Natural killer cell (primary cell): ENCODE data around the gene TRAPPC2L. TPM values are rescaled to one million over a fixed set of nuclear protein-coding genes. Genes with fewer than 3 reads are reported as not detected.

ENCODE experiments used
- ATAC-seq, 3 donors: fragments of 150-1000 bp in 2 of 3; fragments of 200-7000 bp in 1 of 3; cut with Tn5 transposase; 1 replicate in 1 of 3; 2 replicates in 2 of 3; pipeline ENCODE4 v1.10.0; 2021; ENCODE audit warnings: mild to moderate bottlenecking in 2 of 3, moderate library complexity in 2 of 3
- DNase-seq, 2 donors: peaks; one replicate each; pipeline versions ENCODE4 v3.0.0 to v3.0.0-alpha.2; 2013 to 2021; ENCODE audit warnings: mixed read lengths in 1 of 2
- H3K27ac ChIP-seq: one replicate; pipeline ENCODE4 v1.5.1; 2013; ENCODE audit warnings: mild to moderate bottlenecking, low read length
- H3K27me3 ChIP-seq: one replicate; pipeline ENCODE4 v1.6.1; 2013; ENCODE audit warnings: low read length; ENCODE audit not compliant: control insufficient read depth, insufficient read depth
- H3K36me3 ChIP-seq: one replicate; pipeline ENCODE4 v1.6.1; 2013; ENCODE audit warnings: low read length; ENCODE audit not compliant: control insufficient read depth, insufficient read depth
- H3K4me1 ChIP-seq: one replicate; pipeline ENCODE4 v1.6.1; 2013; ENCODE audit warnings: low read length; ENCODE audit not compliant: control insufficient read depth, insufficient read depth
- H3K4me3 ChIP-seq: one replicate; pipeline ENCODE4 v1.5.1; 2013; ENCODE audit warnings: low read length
- H3K9me3 ChIP-seq: one replicate; pipeline ENCODE4 v1.6.1; 2013; ENCODE audit warnings: low read length; ENCODE audit not compliant: control insufficient read depth, insufficient read depth
- H3K27ac Mint-ChIP-seq, 2 donors: one replicate each; pipeline ENCODE4 v1.8.0; 2022; ENCODE audit warnings: mild to moderate bottlenecking in 2 of 2, mixed read lengths in 2 of 2, moderate library complexity in 1 of 2
- H3K27me3 Mint-ChIP-seq, 2 donors: one replicate each; pipeline ENCODE4 v1.8.0; 2022; ENCODE audit warnings: low read depth in 2 of 2, mixed read lengths in 2 of 2
- H3K36me3 Mint-ChIP-seq: one replicate; pipeline ENCODE4 v1.8.0; 2022; ENCODE audit warnings: mixed read lengths
- H3K4me1 Mint-ChIP-seq, 2 donors: one replicate each; pipeline ENCODE4 v1.8.0; 2022; ENCODE audit warnings: mixed read lengths in 2 of 2
- H3K4me3 Mint-ChIP-seq: one replicate; pipeline ENCODE4 v1.8.0; 2022; ENCODE audit warnings: mild to moderate bottlenecking, moderate library complexity, mixed read lengths
- H3K9me3 Mint-ChIP-seq, 2 donors: one replicate each; pipeline ENCODE4 v1.8.0; 2022; ENCODE audit warnings: mixed read lengths in 2 of 2
- WGBS: methylation state at CpG from one replicate; pipeline ENCODE4 v1.1.7; 2013; ENCODE audit warnings: missing lambda C conversion rate; ENCODE audit not compliant: insufficient coverage; 5-methylcytosine and 5-hydroxymethylcytosine counted together
- intact Hi-C: fragments of 100-400 bp; cut with micrococcal nuclease; formaldehyde crosslinking; loops from one replicate; pipeline ENCODE4 v1.14.2; 2022
- total RNA-seq, 4 donors: library from RNA; stranded (reverse); fragments of 120-200 nt in 1 of 4; gene quantifications; one replicate each; pipeline versions ENCODE4 v1.2.3 to v1.2.4, GENCODE V29; 2013 to 2022
- TF ChIP-seq, protein P1 (sequence below): fragments of 200-600 bp; IDR thresholded peaks from one replicate; pipeline ENCODE4 v1.8.0; 2022; ENCODE audit warnings: antibody characterized with exemption

TRAPPC2L gene
- total RNA-seq, 3 donors from 2014 or later (not counting 1 experiment from before 2014, with no cell fraction given), result 31.9 to 39.0 (median 36.2) TPM

- H3K4me3 Mint-ChIP-seq, result no peak overlapping the region
- peaks cover 0 to 6% of the 10 kb centered on the region in 2 donors for H3K4me1 Mint-ChIP-seq
- no peak overlapping the region for H3K4me3 ChIP-seq
- no peaks in the 10 kb centered on the region for H3K27me3 Mint-ChIP-seq
- 92% methylated on average over 28 of the region's 28 CpGs for WGBS
- peaks cover 5% of the 10 kb centered on the region for H3K4me1 ChIP-seq
- H3K27ac ChIP-seq, result no peak overlapping the region
- intact Hi-C loops, result no loop called here
- no peaks in the 10 kb centered on the region for H3K9me3 Mint-ChIP-seq
- no peaks in the 10 kb centered on the region for H3K9me3 ChIP-seq
- H3K27ac Mint-ChIP-seq, result no peak overlapping the region
- no peaks in the 10 kb centered on the region for H3K36me3 Mint-ChIP-seq
- H3K27me3 ChIP-seq, result no peaks in the 10 kb centered on the region
- DNase-seq (no peak), ATAC-seq (no peak)
- H3K36me3 ChIP-seq, result no peaks in the 10 kb centered on the region
- TF ChIP-seq, protein P1, sequence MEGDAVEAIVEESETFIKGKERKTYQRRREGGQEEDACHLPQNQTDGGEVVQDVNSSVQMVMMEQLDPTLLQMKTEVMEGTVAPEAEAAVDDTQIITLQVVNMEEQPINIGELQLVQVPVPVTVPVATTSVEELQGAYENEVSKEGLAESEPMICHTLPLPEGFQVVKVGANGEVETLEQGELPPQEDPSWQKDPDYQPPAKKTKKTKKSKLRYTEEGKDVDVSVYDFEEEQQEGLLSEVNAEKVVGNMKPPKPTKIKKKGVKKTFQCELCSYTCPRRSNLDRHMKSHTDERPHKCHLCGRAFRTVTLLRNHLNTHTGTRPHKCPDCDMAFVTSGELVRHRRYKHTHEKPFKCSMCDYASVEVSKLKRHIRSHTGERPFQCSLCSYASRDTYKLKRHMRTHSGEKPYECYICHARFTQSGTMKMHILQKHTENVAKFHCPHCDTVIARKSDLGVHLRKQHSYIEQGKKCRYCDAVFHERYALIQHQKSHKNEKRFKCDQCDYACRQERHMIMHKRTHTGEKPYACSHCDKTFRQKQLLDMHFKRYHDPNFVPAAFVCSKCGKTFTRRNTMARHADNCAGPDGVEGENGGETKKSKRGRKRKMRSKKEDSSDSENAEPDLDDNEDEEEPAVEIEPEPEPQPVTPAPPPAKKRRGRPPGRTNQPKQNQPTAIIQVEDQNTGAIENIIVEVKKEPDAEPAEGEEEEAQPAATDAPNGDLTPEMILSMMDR, result no peak
Measured at GRCh38 chr16:88885693-88886280, 28.9 kb downstream of the TRAPPC2L start.

DNA sequence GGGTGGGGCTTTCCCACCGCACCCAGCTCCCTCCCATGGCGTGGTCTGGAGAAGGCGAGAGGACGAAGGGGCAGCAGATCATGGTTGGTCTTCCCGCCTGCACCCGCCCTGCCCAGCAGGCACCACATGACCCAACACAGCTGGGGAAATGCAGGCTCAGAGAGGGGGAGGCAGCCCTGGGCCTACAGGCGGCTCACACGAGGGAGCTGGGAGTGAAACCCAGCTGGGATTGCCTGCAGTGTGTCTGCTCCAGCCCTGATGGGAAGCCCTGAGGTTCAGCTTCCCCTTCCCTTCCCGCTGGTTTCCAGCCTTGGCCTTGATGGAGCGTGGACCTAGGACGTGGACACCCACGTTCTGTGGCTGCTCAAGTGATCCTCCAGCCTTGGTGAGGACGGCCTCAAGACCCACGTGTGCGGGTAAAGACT is 29.5 kb downstream of the TRAPPC2L start:
- 90% methylated on average over 15 of the region's 15 CpGs for WGBS
- no peaks in the 10 kb centered on the region for H3K36me3 Mint-ChIP-seq
- intact Hi-C loops, result no loop called here
- ATAC-seq, result no peak
- no peak overlapping the region for H3K4me3 Mint-ChIP-seq
- TF ChIP-seq, protein P1, result no peak
- Histone ChIP-seq H3K9me3 (no peaks in the 10 kb centered on the region), H3K36me3 (no peaks in the 10 kb centered on the region), H3K4me3 (no peak overlapping the region), H3K4me1 (peaks cover 5% of the 10 kb centered on the region), H3K27me3 (no peaks in the 10 kb centered on the region), H3K27ac (no peak overlapping the region)
- no peaks in the 10 kb centered on the region for H3K9me3 Mint-ChIP-seq
- no peak for DNase-seq
- no peaks in the 10 kb centered on the region for H3K27me3 Mint-ChIP-seq
- H3K4me1 Mint-ChIP-seq, result peaks cover 0 to 6% of the 10 kb centered on the region in 2 donors
- no peak overlapping the region for H3K27ac Mint-ChIP-seq

- no peaks in the 10 kb centered on the region for H3K27me3 Mint-ChIP-seq
- intact Hi-C loops, result no loop called here
- no peaks in the 10 kb centered on the region for H3K9me3 Mint-ChIP-seq
- H3K36me3 Mint-ChIP-seq, result no peaks in the 10 kb centered on the region
- no peak for ATAC-seq
- no peak overlapping the region for H3K27ac Mint-ChIP-seq
- peaks cover 0 to 5% of the 10 kb centered on the region in 2 donors for H3K4me1 Mint-ChIP-seq
- no peaks in the 10 kb centered on the region for H3K9me3 ChIP-seq
- no peaks in the 10 kb centered on the region for H3K36me3 ChIP-seq
- H3K4me3 Mint-ChIP-seq, result no peak overlapping the region
- TF ChIP-seq, protein P1, result no peak
- H3K4me3 ChIP-seq, result no peak overlapping the region
- H3K27ac ChIP-seq, result no peak overlapping the region
- peaks cover 5% of the 10 kb centered on the region for H3K4me1 ChIP-seq
- WGBS, result 96% methylated on average over 39 of the region's 39 CpGs
- no peaks in the 10 kb centered on the region for H3K27me3 ChIP-seq
- DNase-seq, result no peak
Measured at GRCh38 chr16:88886845-88887521, 30.1 kb downstream of the TRAPPC2L start.
